HEK293T (cell line): ENCODE data around the gene NR2C2.

Experiments used
- CTCF ChIA-PET: fragments of 350-600 bp; formaldehyde crosslinking; extraction: SDS; loops from one replicate; lab custom pipeline; 2021; ENCODE audit warnings: antibody characterized with exemption, inconsistent platforms; lab: Yijun Ruan, JAX
- POLR2A ChIA-PET: fragments of 350-600 bp; formaldehyde crosslinking; extraction: SDS; loops from one replicate; lab custom pipeline; 2020; ENCODE audit warnings: antibody characterized with exemption, inconsistent platforms; lab: Yijun Ruan, JAX
- DNase-seq: peaks from one replicate; pipeline ENCODE4 v3.0.0; 2012; ENCODE audit warnings: mixed read lengths; ENCODE audit errors: extremely low spot score
- ARNT ChIP-seq: fragments of 450-650 bp; IDR thresholded peaks from 2 replicates; pipeline ENCODE4 v1.6.1; 2017; ENCODE audit warnings: mild to moderate bottlenecking
- BHLHE40 ChIP-seq: fragments of 450-650 bp; IDR thresholded peaks from 2 replicates; pipeline ENCODE4 v1.6.1; 2016; ENCODE audit warnings: mild to moderate bottlenecking, moderate library complexity, borderline replicate concordance
- CTBP1 ChIP-seq: fragments of 450-650 bp; IDR thresholded peaks from 2 replicates; pipeline ENCODE4 v1.6.1; 2016; ENCODE audit warnings: borderline replicate concordance
- ELF4 ChIP-seq: fragments of 450-650 bp; IDR thresholded peaks from 2 replicates; pipeline ENCODE4 v1.6.1; 2017; ENCODE audit warnings: antibody characterized with exemption
- FOXA1 ChIP-seq: fragments of 450-650 bp; IDR thresholded peaks from 2 replicates; pipeline ENCODE4 v1.6.1; 2016; ENCODE audit warnings: mild to moderate bottlenecking
- FOXK2 ChIP-seq: fragments of 450-650 bp; IDR thresholded peaks from 2 replicates; pipeline ENCODE4 v1.6.1; 2016; ENCODE audit warnings: mild to moderate bottlenecking
- FOXM1 ChIP-seq: fragments of 450-650 bp; IDR thresholded peaks from 2 replicates; pipeline ENCODE4 v1.6.1; 2017; ENCODE audit warnings: mild to moderate bottlenecking, borderline replicate concordance
- HDGF ChIP-seq: fragments of 450-650 bp; IDR thresholded peaks from 2 replicates; pipeline ENCODE4 v1.6.1; 2017; ENCODE audit warnings: antibody characterized with exemption, borderline replicate concordance
- L3MBTL2 ChIP-seq: fragments of 450-650 bp; conservative IDR thresholded peaks from 2 replicates; pipeline ENCODE4 v1.6.1; 2016; ENCODE audit warnings: mild to moderate bottlenecking
- LEF1 ChIP-seq: fragments of 450-650 bp; IDR thresholded peaks from 2 replicates; pipeline ENCODE4 v1.6.1; 2017; ENCODE audit warnings: mild to moderate bottlenecking, borderline replicate concordance
- NFRKB ChIP-seq: fragments of 450-650 bp; IDR thresholded peaks from 2 replicates; pipeline ENCODE4 v1.6.1; 2016; ENCODE audit warnings: mild to moderate bottlenecking, moderate library complexity
- SP1 ChIP-seq: fragments of 450-650 bp; IDR thresholded peaks from 2 replicates; pipeline ENCODE4 v1.6.1; 2017
- SUZ12 ChIP-seq: fragments of 450-650 bp; IDR thresholded peaks from 2 replicates; pipeline ENCODE4 v1.6.1; 2016; ENCODE audit warnings: mild to moderate bottlenecking
- TARDBP ChIP-seq: fragments of 450-650 bp; IDR thresholded peaks from 2 replicates; pipeline ENCODE4 v1.6.1; 2016
- ZNF384 ChIP-seq: fragments of 450-650 bp; IDR thresholded peaks from 2 replicates; pipeline ENCODE4 v1.6.1; 2016
- TF ChIP-seq, protein P1 (sequence below): fragments of 450-650 bp; IDR thresholded peaks from 2 replicates; pipeline ENCODE4 v1.6.1; 2016

The NR2C2 gene

DNA sequence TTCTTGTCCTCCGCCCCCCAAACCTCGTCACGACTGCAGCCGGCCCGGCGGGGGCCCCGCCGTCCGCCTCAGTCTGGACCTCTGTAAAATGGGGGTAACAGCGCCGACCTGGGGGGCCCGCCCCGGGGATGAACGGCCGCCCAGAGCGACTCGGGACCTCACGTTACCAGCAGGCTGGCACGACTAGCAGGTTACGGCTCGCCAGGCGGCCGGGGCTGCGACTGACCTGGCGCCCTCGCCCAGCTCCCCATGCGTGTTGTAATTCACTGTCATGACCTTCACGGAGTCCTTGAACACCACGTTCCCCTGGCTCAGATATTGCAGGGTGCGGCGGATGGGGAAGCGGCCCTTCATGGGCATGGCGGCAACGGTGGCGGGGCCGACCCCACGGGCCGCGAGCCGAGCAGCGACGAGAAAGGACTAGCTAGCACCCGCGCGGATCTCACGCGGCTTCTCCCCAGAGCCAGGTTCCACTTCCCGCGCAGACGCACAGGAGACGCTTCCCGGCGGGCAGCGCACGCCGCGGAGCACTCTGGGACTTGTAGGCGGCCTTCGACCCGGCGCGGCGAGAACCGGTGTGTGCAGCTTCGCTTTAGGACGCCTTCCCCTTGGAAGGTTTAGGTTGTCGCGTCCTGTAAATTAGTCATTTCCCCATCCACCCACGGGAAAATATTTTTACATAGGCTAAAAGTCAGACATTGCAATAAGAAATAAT, 117.6 kb downstream of the NR2C2 start, which contains the start of gene MRPS25:
Gene MRPS25 (minus strand): TSS at position 481 of the 715 bp plus-strand sequence. CDS start 121 bp downstream, at position 360.
- ChIA-PET POLR2A (interaction anchor here (0.5 to 2.4 kb wide), 22 partner anchors 9 to 414 kb away, joined by 3 to 15 read pairs (median 4); partner anchors contain the start of genes CAPN7, CCDC174 and RBSN), CTCF (interaction anchor here (1.2 kb wide), 1 partner anchor 8 kb away, joined by 3 read pairs; no protein-coding TSS in a partner anchor)
- no peak for TF ChIP-seq FOXM1
- peak; percentile 94 for TF ChIP-seq L3MBTL2
- TF ChIP-seq TARDBP: no peak
- TF ChIP-seq, protein P1, sequence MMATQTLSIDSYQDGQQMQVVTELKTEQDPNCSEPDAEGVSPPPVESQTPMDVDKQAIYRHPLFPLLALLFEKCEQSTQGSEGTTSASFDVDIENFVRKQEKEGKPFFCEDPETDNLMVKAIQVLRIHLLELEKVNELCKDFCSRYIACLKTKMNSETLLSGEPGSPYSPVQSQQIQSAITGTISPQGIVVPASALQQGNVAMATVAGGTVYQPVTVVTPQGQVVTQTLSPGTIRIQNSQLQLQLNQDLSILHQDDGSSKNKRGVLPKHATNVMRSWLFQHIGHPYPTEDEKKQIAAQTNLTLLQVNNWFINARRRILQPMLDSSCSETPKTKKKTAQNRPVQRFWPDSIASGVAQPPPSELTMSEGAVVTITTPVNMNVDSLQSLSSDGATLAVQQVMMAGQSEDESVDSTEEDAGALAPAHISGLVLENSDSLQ: no peak
- peak; percentile 69; the same call in 1 of the 2 replicates for TF ChIP-seq ELF4
- peak; percentile 96 for DNase-seq

DNA sequence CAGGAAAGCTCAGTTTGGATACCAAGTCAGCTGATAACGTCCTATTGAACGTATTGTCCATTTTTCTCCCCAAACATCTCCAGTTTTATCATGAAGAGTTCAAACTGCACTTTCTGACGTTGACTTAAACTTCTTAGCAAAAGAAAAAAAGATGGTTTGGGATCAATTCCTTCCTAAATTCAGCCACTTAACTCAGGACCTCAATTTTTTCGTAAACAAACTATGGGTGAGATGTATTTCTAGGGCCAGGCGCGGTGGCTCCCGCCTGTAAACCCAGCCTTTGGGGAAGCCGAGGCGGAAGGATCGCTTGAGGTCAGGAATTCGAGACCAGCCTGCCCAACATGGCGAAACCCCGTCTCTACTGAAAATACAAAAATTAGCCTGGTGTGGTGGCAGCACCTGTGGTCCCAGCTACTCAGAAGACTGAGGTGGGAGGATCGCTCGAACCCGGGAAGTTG, 118.2 kb downstream of the NR2C2 start:
- TF ChIP-seq, protein P1: no peak
- TF ChIP-seq ZNF384 (no peak), ELF4 (no peak), FOXK2 (no peak), FOXA1 (no peak), LEF1 (no peak)
- ChIA-PET CTCF (no interaction called here), POLR2A (interaction anchor here (0.5 to 2.4 kb wide), 20 partner anchors 9 to 414 kb away, joined by 3 to 15 read pairs (median 4); partner anchors contain the start of genes CAPN7, CCDC174 and RBSN)
- DNase-seq: no peak

DNA sequence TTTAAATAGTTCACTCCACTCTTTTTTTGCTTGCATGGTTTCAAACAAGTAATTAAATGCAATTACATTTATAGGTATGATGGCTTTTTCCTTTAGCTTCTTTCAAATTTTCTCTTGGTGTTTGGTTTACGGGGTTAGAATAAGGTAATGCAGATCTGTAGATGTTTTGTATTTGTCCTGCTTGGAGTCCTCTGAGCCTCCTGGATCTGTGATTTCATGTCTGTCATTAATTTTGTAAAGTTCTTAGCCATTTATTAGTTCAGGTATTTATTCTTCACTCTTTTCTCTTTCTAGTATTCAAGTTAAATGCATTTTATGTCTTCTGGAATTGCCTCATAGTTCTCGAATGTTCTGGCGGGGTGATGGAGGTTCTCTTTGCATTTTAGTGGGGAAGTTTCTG, 119.1 kb downstream of the NR2C2 start:
- no peak for TF ChIP-seq FOXK2
- TF ChIP-seq ARNT: no peak
- TF ChIP-seq HDGF: no peak
- TF ChIP-seq TARDBP: no peak
- no peak for TF ChIP-seq SP1
- no peak for TF ChIP-seq CTBP1
- no peak for TF ChIP-seq LEF1
- no peak for TF ChIP-seq FOXA1
- TF ChIP-seq BHLHE40: no peak
- CTCF ChIA-PET: no interaction called here
- POLR2A ChIA-PET: no interaction called here
- no peak for DNase-seq

DNA sequence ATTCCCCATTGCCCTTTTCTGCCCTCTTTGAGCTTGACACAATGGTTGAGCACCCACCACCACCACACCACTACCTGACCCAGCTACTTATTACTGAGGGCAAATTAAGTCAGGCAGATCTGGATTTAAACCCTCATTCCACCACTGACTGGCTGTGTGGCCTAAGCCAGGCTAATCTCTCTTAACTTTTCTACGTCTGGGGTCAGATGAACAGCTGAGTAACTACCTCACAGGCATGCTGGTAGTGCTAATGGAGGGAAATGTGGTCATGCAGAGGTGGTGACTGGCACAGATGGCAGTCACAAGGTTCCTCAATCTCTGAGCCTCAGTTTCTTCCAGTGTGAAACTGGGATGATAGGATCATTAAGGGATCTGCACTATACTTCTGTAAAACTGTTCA, 122.1 kb downstream of the NR2C2 start:
- TF ChIP-seq TARDBP: no peak
- no peak for TF ChIP-seq ELF4
- no peak for TF ChIP-seq SP1
- no peak for TF ChIP-seq SUZ12
- POLR2A ChIA-PET: interaction anchor here (0.8 kb wide), 1 partner anchor 9 kb away, joined by 3 read pairs; no protein-coding TSS in a partner anchor
- CTCF ChIA-PET: interaction anchor here (0.6 to 1.5 kb wide), 2 partner anchors 18 to 38 kb away, joined by 4 read pairs; no protein-coding TSS in a partner anchor
- no peak for DNase-seq

DNA sequence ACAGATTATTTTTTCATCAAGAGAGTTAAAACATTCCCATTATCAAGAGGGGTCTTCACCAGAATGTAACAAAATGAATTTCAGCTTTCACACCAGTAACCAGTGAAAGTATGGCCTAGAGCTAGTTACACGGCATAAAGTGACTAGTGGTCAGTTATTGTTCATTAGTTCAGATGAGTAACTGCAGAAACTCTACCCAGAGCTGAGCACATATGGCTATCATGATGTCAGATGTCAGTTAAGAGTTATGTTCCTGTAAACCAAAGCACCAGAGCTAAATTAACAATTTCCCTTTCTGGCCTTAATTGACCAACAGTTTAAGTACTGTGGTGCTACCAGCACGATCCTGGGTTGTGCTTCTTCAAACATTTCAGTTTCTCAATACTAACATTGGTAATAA, 124.3 kb downstream of the NR2C2 start:
- CTCF ChIA-PET: interaction anchor here (0.6 kb wide), 1 partner anchor 801 kb away, joined by 6 read pairs; no protein-coding TSS in a partner anchor
- TF ChIP-seq CTBP1: no peak
- no peak for TF ChIP-seq ARNT
- POLR2A ChIA-PET: no interaction called here
- DNase-seq: no peak

DNA sequence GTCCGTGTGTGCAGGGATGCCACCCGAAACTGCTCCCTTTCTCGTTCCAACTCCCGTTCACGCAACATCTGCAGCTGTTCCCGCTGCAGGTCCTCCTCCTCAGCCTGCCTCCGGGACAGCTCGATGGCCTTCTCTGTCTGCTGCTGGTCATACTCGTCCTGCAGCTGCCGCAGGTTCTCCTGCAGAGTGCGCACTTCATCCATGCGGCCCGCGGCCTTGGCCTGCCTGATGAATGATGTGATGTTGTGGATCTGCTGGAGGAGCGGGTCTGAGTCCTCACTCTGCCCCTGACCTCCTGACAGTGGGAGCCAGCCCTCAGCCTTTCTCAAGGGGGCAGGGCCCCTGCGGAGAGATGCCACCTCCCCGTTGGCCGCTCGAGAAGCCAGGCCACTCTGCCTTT, 127.1 kb downstream of the NR2C2 start:
- TF ChIP-seq TARDBP (no peak), BHLHE40 (no peak), SUZ12 (no peak), ARNT (no peak), NFRKB (no peak), FOXK2 (no peak), ZNF384 (no peak), L3MBTL2 (no peak)
- POLR2A ChIA-PET: interaction anchor here (1.2 kb wide), 1 partner anchor 9 kb away, joined by 3 read pairs; the partner anchor contains the start of gene MRPS25
- CTCF ChIA-PET: no interaction called here
- DNase-seq: no peak

DNA sequence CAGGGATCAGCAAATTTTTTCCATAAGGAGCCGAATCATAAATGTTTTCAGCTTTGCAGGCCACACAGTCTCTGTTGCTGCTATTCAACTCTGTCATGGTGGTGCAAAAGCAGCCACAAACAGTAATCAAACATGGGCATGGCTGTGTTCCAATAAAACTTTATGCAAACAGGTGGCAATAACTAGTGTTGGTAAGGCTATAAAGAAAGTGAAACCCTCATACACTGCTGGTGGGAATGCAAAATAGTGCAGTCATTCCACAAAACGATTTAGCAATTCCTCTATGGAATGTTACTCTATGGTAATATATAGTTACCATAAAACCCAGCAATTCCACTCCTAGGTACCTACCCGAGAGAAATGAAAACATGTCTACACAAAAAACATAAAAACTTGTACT, 131.7 kb downstream of the NR2C2 start:
- POLR2A ChIA-PET: no interaction called here
- TF ChIP-seq BHLHE40: no peak
- TF ChIP-seq ZNF384: no peak
- TF ChIP-seq FOXA1: no peak
- no peak for TF ChIP-seq NFRKB
- no peak for TF ChIP-seq FOXM1
- TF ChIP-seq CTBP1: no peak
- TF ChIP-seq, protein P1: no peak
- TF ChIP-seq SP1: no peak
- no peak for TF ChIP-seq FOXK2
- TF ChIP-seq TARDBP: no peak
- TF ChIP-seq HDGF: no peak
- no peak for TF ChIP-seq SUZ12
- no peak for TF ChIP-seq ELF4
- TF ChIP-seq ARNT: no peak
- TF ChIP-seq L3MBTL2: no peak
- DNase-seq: no peak
- CTCF ChIA-PET: no interaction called here
